Measurements from ENCODE around the gene ASPRV1.

The ASPRV1 gene

GRCh38 chr2:69985688-69986087, 24.3 kb upstream of the ASPRV1 start:
- Histone ChIP-seq H3K27me3 (ENCODE audit: control insufficient read depth, insufficient read depth, low read length) (no peaks in the 10 kb centered on the region), H3K9me3 (ENCODE audit: control insufficient read depth, insufficient read depth, low read length) (no peaks in the 10 kb centered on the region), H3K9ac (ENCODE audit: low read depth, low read length) (no peak overlapping the region), H3K4me1 (ENCODE audit: control insufficient read depth, insufficient read depth, low read length) (no peaks in the 10 kb centered on the region), H3K4me3 (ENCODE audit: low read depth, low read length) (no peak overlapping the region), H3K36me3 (ENCODE audit: control insufficient read depth, insufficient read depth, low read length) (no peaks in the 10 kb centered on the region)

GRCh38 chr2:69985216-69985615, 23.8 kb upstream of the ASPRV1 start:
- Histone ChIP-seq H3K36me3 (ENCODE audit: control insufficient read depth, insufficient read depth, low read length) (no peaks in the 10 kb centered on the region), H3K9ac (ENCODE audit: low read depth, low read length) (no peak overlapping the region), H3K9me3 (ENCODE audit: control insufficient read depth, insufficient read depth, low read length) (no peaks in the 10 kb centered on the region), H3K27me3 (ENCODE audit: control insufficient read depth, insufficient read depth, low read length) (no peaks in the 10 kb centered on the region), H3K4me1 (ENCODE audit: control insufficient read depth, insufficient read depth, low read length) (no peaks in the 10 kb centered on the region), H3K4me3 (ENCODE audit: low read depth, low read length) (no peak overlapping the region)

DNA sequence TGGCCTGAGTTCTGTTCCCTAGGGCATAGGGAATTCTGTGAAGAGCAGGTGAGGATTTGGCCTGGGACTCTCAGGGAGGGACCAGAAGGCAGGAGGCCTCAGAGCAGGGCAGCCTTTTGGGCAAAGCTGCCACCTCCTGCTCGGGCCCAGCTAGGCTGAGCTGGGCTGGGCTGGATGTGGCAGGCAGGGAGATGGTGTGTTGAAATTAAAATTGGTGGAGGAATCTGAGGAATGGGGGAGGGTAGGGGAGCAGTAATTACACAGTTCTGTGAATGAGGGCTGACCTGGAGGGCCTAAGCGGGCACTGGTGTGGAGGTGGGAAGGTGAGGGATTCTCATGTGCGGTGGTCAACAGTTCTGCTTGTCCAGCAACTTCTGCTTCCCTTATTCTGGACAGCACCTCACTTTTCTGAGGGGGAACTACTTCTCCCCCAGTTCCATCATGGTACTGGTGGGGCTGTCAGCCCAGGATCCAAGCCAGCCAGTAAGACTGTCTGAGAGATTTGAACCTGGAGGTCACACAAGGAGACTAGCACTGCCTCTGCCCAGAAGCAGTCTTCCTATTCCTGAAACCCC, 22.0 kb upstream of the ASPRV1 start:
- H3K9me3 ChIP-seq (ENCODE audit: control insufficient read depth, insufficient read depth, low read length) = no peaks in the 10 kb centered on the region
- H3K36me3 ChIP-seq (ENCODE audit: control insufficient read depth, insufficient read depth, low read length) = no peaks in the 10 kb centered on the region
- H3K9ac ChIP-seq (ENCODE audit: low read depth, low read length) = no peak overlapping the region
- H3K27me3 ChIP-seq (ENCODE audit: control insufficient read depth, insufficient read depth, low read length) = no peaks in the 10 kb centered on the region
- no peaks in the 10 kb centered on the region for H3K4me1 ChIP-seq (ENCODE audit: control insufficient read depth, insufficient read depth, low read length)
- no peak overlapping the region for H3K4me3 ChIP-seq (ENCODE audit: low read depth, low read length)

- Histone ChIP-seq H3K4me1 (ENCODE audit: control insufficient read depth, insufficient read depth, low read length) (no peaks in the 10 kb centered on the region), H3K9ac (ENCODE audit: low read depth, low read length) (no peak overlapping the region), H3K4me3 (ENCODE audit: low read depth, low read length) (no peak overlapping the region), H3K36me3 (ENCODE audit: control insufficient read depth, insufficient read depth, low read length) (no peaks in the 10 kb centered on the region), H3K27me3 (ENCODE audit: control insufficient read depth, insufficient read depth, low read length) (no peaks in the 10 kb centered on the region), H3K9me3 (ENCODE audit: control insufficient read depth, insufficient read depth, low read length) (no peaks in the 10 kb centered on the region)
Measured at GRCh38 chr2:69979902-69980807, 18.7 kb upstream of the ASPRV1 start.

DNA sequence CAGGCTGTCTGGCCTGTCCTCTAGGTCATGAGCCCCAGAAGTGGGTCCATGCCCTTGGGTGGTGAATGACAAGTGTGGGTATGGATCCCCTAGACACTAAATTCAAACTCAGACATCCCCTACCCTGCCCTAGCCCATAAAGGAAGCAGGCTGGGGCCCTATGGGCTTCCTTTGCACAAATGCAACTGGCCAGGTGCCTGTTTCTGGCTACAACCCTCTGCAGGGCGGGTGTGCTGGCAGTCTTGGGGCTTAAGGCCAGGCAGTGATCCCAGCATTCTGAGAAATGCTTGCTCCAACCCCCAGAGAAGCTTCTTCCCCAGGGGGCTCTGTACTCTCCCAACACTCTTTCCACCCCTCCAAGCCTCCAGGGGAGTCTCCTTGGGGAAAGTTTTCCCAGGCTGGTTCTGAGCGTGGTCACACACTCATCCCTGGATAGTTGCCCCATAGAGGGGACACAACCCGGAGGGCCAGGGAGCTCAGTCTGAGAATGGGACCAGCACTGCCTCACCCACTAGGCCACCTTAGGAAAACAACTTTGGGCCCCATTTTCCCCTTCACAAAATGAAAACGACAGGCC, 16.6 kb upstream of the ASPRV1 start:
- H3K4me3 ChIP-seq (ENCODE audit: low read depth, low read length) = no peak overlapping the region
- H3K36me3 ChIP-seq (ENCODE audit: control insufficient read depth, insufficient read depth, low read length) = no peaks in the 10 kb centered on the region
- H3K4me1 ChIP-seq (ENCODE audit: control insufficient read depth, insufficient read depth, low read length) = no peaks in the 10 kb centered on the region
- no peaks in the 10 kb centered on the region for H3K27me3 ChIP-seq (ENCODE audit: control insufficient read depth, insufficient read depth, low read length)
- H3K9ac ChIP-seq (ENCODE audit: low read depth, low read length) = no peak overlapping the region
- no peaks in the 10 kb centered on the region for H3K9me3 ChIP-seq (ENCODE audit: control insufficient read depth, insufficient read depth, low read length)

DNA sequence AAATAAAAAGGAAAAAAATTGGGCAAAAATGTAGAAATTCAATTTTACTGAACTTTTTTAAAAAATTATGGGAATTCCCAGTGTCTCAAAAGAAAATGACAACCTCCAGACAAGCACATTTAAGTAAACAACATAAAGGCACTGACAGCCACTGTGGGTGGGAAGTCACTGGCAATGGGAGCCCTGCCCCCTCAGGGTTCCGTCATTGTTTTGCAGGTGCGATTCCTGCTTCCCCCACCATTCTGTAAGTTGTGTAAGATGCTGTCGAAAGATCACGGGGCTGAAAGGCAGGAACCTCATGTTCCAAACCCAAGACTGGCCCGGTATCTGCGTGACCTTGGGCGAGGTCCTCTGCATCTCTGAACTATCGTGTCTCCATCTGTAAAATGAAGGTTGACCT, 15.8 kb upstream of the ASPRV1 start:
- H3K4me1 ChIP-seq (ENCODE audit: control insufficient read depth, insufficient read depth, low read length) = no peaks in the 10 kb centered on the region

GRCh38 chr2:69975853-69976462, 14.5 kb upstream of the ASPRV1 start:
- no peaks in the 10 kb centered on the region for H3K4me1 ChIP-seq (ENCODE audit: control insufficient read depth, insufficient read depth, low read length)

More for the DNA sequence above, 15.8 kb upstream of the ASPRV1 start:
- no peak overlapping the region for H3K4me3 ChIP-seq (ENCODE audit: low read depth, low read length)
- H3K36me3 ChIP-seq (ENCODE audit: control insufficient read depth, insufficient read depth, low read length) = no peaks in the 10 kb centered on the region
- no peaks in the 10 kb centered on the region for H3K27me3 ChIP-seq (ENCODE audit: control insufficient read depth, insufficient read depth, low read length)
- H3K9me3 ChIP-seq (ENCODE audit: control insufficient read depth, insufficient read depth, low read length) = no peaks in the 10 kb centered on the region
- no peak overlapping the region for H3K9ac ChIP-seq (ENCODE audit: low read depth, low read length)

DNA sequence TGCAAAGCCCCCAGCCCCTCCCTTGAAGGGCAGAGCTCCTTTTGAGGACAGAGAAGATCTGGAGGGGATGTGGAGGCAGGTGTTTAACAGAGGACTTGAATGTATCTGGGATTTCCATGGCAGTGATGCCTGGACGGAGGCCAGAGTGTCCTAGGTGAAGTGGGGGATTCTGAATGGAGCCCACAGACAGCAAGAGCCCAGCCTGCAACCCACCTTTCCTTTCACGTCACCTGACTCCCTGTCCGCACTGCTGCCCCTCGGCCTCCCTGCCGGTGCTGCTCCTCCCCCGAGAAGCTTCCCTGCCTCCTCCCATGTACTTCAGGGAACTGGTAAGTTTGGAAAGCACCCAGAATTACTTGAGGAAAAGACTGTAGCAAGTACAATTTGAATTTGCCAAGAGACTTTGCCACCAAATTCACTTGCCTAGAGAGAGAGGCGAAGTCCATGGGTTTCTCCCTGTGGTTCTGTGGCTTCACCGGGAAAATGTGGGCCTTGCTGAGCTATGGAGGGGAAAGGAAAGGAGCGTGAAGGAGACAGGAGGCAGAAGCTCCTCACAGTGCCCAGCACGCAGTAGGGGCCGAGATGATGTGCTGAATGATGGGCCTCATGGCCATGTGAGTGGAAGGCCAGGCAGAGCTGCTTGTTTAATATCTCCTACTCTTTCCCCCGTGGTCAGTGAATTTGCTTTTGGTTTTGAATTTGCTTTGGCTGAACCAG, 13.9 kb upstream of the ASPRV1 start:
- Histone ChIP-seq H3K9ac (ENCODE audit: low read depth, low read length) (no peak overlapping the region), H3K36me3 (ENCODE audit: control insufficient read depth, insufficient read depth, low read length) (no peaks in the 10 kb centered on the region), H3K9me3 (ENCODE audit: control insufficient read depth, insufficient read depth, low read length) (no peaks in the 10 kb centered on the region), H3K4me3 (ENCODE audit: low read depth, low read length) (no peak overlapping the region), H3K27me3 (ENCODE audit: control insufficient read depth, insufficient read depth, low read length) (no peaks in the 10 kb centered on the region), H3K4me1 (ENCODE audit: control insufficient read depth, insufficient read depth, low read length) (no peaks in the 10 kb centered on the region)

More at GRCh38 chr2:69975853-69976462, 14.5 kb upstream of the ASPRV1 start:
- no peaks in the 10 kb centered on the region for H3K9me3 ChIP-seq (ENCODE audit: control insufficient read depth, insufficient read depth, low read length)
- H3K36me3 ChIP-seq (ENCODE audit: control insufficient read depth, insufficient read depth, low read length) = no peaks in the 10 kb centered on the region
- H3K4me3 ChIP-seq (ENCODE audit: low read depth, low read length) = no peak overlapping the region
- no peak overlapping the region for H3K9ac ChIP-seq (ENCODE audit: low read depth, low read length)
- no peaks in the 10 kb centered on the region for H3K27me3 ChIP-seq (ENCODE audit: control insufficient read depth, insufficient read depth, low read length)

GRCh38 chr2:69973335-69973735, 11.9 kb upstream of the ASPRV1 start:
- Histone ChIP-seq H3K27me3 (ENCODE audit: control insufficient read depth, insufficient read depth, low read length) (no peaks in the 10 kb centered on the region), H3K36me3 (ENCODE audit: control insufficient read depth, insufficient read depth, low read length) (no peaks in the 10 kb centered on the region), H3K4me3 (ENCODE audit: low read depth, low read length) (no peak overlapping the region), H3K9ac (ENCODE audit: low read depth, low read length) (no peak overlapping the region), H3K4me1 (ENCODE audit: control insufficient read depth, insufficient read depth, low read length) (no peaks in the 10 kb centered on the region), H3K9me3 (ENCODE audit: control insufficient read depth, insufficient read depth, low read length) (no peaks in the 10 kb centered on the region)

GRCh38 chr2:69972822-69973221, 11.4 kb upstream of the ASPRV1 start:
- H3K4me1 ChIP-seq (ENCODE audit: control insufficient read depth, insufficient read depth, low read length) = no peaks in the 10 kb centered on the region
- no peak overlapping the region for H3K4me3 ChIP-seq (ENCODE audit: low read depth, low read length)
- no peaks in the 10 kb centered on the region for H3K9me3 ChIP-seq (ENCODE audit: control insufficient read depth, insufficient read depth, low read length)
- H3K36me3 ChIP-seq (ENCODE audit: control insufficient read depth, insufficient read depth, low read length) = no peaks in the 10 kb centered on the region
- no peak overlapping the region for H3K9ac ChIP-seq (ENCODE audit: low read depth, low read length)
- H3K27me3 ChIP-seq (ENCODE audit: control insufficient read depth, insufficient read depth, low read length) = no peaks in the 10 kb centered on the region

DNA sequence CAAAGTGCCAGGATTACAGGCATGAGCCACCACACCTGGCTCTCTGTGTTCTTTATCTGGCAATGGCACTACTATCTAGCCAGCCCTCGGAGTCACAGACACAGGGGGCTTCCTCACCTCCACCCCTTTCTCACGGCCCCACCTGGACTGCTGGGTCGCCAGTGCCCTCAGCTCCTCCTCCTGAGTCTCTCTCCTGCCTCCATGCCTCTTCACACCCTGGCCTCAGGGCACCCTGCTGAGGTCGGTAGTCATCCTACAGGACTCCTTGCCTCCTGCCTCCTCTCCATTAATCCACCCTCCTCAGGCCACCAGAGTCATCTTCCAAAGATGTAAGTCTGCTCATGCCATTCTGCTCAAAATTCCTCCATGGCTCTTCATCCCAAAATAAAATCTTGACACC, 8.6 kb upstream of the ASPRV1 start:
- Histone ChIP-seq H3K27me3 (ENCODE audit: control insufficient read depth, insufficient read depth, low read length) (no peaks in the 10 kb centered on the region), H3K9me3 (ENCODE audit: control insufficient read depth, insufficient read depth, low read length) (no peaks in the 10 kb centered on the region), H3K36me3 (ENCODE audit: control insufficient read depth, insufficient read depth, low read length) (no peaks in the 10 kb centered on the region), H3K4me3 (ENCODE audit: low read depth, low read length) (no peak overlapping the region), H3K4me1 (ENCODE audit: control insufficient read depth, insufficient read depth, low read length) (no peaks in the 10 kb centered on the region), H3K9ac (ENCODE audit: low read depth, low read length) (no peak overlapping the region)
